ENCODE results near the gene PRRC2A. TPM values are rescaled to one million over a fixed set of nuclear protein-coding genes. Genes with fewer than 3 reads are reported as not detected.

Gene PRRC2A
- polyA plus RNA-seq, 4 donors: 54.6 to 104 (median 74.4) TPM

DNA sequence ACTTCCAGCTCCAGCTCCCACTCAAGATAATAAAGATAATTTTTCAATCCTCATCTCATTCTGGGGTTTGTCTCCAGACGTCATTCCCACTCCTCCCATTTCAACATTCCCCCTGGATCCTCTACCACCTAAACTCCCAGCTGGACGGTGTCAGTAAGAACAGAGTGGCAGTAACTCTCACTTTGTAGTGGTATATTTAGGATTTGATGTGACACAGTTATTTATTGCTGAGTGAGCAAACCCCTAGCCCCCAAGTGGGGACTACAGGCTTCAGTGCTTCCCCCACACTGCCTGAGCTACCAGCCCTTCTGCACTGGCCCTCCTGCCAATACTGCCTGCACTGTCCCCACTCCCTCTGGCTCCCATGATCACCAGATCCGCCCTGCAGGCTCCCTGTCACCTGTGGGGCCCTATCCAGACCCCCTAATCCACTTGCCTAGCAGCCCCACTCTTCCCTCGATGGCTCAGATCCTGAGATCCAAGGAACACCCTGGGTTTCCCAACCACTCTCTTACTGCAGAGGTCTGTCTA is 37.7 kb downstream of the PRRC2A start:
- no peaks in the 10 kb centered on the region for H3K27me3 ChIP-seq (ENCODE audit: control insufficient read depth in 3 of 3, insufficient read depth in 3 of 3, low read length in 3 of 3)
- no peak for FAIRE-seq
- peaks cover 2 to 49% (median 5%) of the 10 kb centered on the region in 3 donors for H3K36me3 ChIP-seq (ENCODE audit: control insufficient read depth in 3 of 3, insufficient read depth in 2 of 3, low read depth in 1 of 3, low read length in 3 of 3)
- peaks cover 8 to 61% (median 19%) of the 10 kb centered on the region in 3 donors for H3K4me1 ChIP-seq (ENCODE audit: control insufficient read depth in 3 of 3, insufficient read depth in 2 of 3, low read depth in 1 of 3, low read length in 2 of 3)
- WGBS, 3 donors: 61 to 71% (median 70%) methylated on average over 4 of the region's 4 CpGs
- H3K9me3 ChIP-seq (ENCODE audit: control insufficient read depth in 2 of 2, insufficient read depth in 1 of 2, low read depth in 1 of 2, low read length in 1 of 2): no peaks in the 10 kb centered on the region
- DNase-seq: no peak
- H3K27ac ChIP-seq (ENCODE audit: low read depth in 1 of 3, low read length in 2 of 3): no peak overlapping the region
- H3K4me3 ChIP-seq (ENCODE audit: low read depth in 1 of 3, low read length in 3 of 3): no peak overlapping the region

DNA sequence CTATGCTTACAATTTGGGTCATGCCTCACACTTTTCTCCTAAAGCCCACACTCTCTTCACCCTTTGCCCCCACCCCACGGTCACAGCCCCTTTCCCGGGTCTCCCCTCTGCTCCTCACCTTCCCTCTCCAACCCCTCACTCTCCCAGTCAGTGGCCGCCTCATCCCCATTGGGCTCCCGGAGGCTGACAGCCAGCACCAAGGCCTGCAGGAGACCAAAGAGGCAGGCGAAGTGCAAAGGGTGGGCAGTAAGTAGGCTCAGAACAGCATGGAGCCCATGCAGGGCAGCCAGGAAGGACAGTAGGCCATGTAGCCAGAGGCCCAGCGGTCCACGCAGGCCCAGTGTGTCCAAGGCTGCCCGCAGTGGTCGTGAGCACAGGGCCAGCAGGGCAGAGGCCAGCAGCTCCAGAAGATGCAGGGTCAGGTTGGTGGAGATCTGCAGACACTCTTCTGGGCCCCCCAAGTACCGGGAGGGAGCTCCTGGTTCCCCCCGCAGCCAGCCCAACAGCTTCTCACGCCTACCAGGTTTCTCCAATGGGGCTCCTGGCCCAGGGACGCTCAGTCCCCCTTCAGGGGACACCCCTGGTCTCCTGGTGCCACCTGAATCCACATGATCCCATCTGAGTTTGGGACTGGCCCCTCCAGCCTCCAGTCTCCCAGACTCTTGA is 38.6 kb downstream of the PRRC2A start:
- DNase-seq: no peak
- H3K27me3 ChIP-seq (ENCODE audit: control insufficient read depth in 3 of 3, insufficient read depth in 3 of 3, low read length in 3 of 3): no peaks in the 10 kb centered on the region
- FAIRE-seq: no peak
- peaks cover 2 to 55% (median 5%) of the 10 kb centered on the region in 3 donors for H3K36me3 ChIP-seq (ENCODE audit: control insufficient read depth in 3 of 3, insufficient read depth in 2 of 3, low read depth in 1 of 3, low read length in 3 of 3)
- peak overlapping the region in 1 of 3 donors; percentile 96 for H3K27ac ChIP-seq (ENCODE audit: low read depth in 1 of 3, low read length in 2 of 3)
- no peaks in the 10 kb centered on the region for H3K9me3 ChIP-seq (ENCODE audit: control insufficient read depth in 2 of 2, insufficient read depth in 1 of 2, low read depth in 1 of 2, low read length in 1 of 2)
- peaks cover 8 to 65% (median 19%) of the 10 kb centered on the region in 3 donors for H3K4me1 ChIP-seq (ENCODE audit: control insufficient read depth in 3 of 3, insufficient read depth in 2 of 3, low read depth in 1 of 3, low read length in 2 of 3)
- WGBS, 3 donors: 53 to 81% (median 74%) methylated on average over 13 of the region's 13 CpGs
- peak overlapping the region; percentile 66 to 90 (median 72) for H3K4me3 ChIP-seq (ENCODE audit: low read depth in 1 of 3, low read length in 3 of 3)

DNA sequence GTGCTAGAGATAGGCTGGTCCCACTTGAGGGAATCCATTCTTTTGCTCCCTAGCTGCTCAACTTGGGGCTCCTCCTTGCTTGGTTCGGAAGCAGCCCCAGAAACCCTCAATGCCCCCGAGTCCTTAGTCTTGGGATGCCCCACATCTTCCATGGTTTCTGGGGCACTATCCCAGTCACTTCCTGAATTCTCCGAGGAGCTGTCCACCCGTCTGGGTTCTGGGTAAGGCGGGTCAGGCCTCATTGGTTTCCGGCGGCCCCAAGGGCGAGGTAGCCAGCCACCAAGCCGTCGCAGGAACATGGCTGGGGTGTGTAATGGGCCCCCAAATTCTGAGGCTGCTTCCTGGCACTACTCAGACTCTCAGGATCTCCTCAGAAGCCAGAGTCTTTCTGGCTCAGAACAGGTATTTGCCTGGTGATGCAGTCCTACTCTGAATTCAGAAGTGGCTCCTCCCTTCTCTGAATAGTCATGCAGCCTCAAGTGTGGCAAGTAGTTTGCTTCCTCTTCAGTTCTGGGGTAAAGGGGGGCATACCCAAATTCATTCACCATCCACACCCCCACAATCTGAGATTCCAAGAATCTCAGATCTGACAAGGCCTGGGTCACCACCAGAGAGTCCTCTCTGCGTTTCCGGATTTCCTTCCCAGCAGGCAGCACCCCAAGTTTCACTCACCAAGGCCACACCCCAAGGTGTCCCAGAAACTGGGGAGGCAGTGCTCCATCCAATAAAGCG is 39.3 kb downstream of the PRRC2A start:
- Histone ChIP-seq H3K27ac (ENCODE audit: low read depth in 1 of 3, low read length in 2 of 3) (peak overlapping the region; percentile 68 to 96 (median 88)), H3K36me3 (ENCODE audit: control insufficient read depth in 3 of 3, insufficient read depth in 2 of 3, low read depth in 1 of 3, low read length in 3 of 3) (peaks cover 2 to 57% (median 5%) of the 10 kb centered on the region in 3 donors), H3K9me3 (ENCODE audit: control insufficient read depth in 2 of 2, insufficient read depth in 1 of 2, low read depth in 1 of 2, low read length in 1 of 2) (no peaks in the 10 kb centered on the region), H3K4me3 (ENCODE audit: low read depth in 1 of 3, low read length in 3 of 3) (peak overlapping the region; percentile 66 to 90 (median 72)), H3K4me1 (ENCODE audit: control insufficient read depth in 3 of 3, insufficient read depth in 2 of 3, low read depth in 1 of 3, low read length in 2 of 3) (peaks cover 8 to 61% (median 19%) of the 10 kb centered on the region in 3 donors), H3K27me3 (ENCODE audit: control insufficient read depth in 3 of 3, insufficient read depth in 3 of 3, low read length in 3 of 3) (no peaks in the 10 kb centered on the region)
- WGBS, 3 donors: 5 to 22% (median 5%) methylated on average over 13 of the region's 13 CpGs
- DNase-seq: peak; percentile 63 to 82
- FAIRE-seq: no peak

DNA sequence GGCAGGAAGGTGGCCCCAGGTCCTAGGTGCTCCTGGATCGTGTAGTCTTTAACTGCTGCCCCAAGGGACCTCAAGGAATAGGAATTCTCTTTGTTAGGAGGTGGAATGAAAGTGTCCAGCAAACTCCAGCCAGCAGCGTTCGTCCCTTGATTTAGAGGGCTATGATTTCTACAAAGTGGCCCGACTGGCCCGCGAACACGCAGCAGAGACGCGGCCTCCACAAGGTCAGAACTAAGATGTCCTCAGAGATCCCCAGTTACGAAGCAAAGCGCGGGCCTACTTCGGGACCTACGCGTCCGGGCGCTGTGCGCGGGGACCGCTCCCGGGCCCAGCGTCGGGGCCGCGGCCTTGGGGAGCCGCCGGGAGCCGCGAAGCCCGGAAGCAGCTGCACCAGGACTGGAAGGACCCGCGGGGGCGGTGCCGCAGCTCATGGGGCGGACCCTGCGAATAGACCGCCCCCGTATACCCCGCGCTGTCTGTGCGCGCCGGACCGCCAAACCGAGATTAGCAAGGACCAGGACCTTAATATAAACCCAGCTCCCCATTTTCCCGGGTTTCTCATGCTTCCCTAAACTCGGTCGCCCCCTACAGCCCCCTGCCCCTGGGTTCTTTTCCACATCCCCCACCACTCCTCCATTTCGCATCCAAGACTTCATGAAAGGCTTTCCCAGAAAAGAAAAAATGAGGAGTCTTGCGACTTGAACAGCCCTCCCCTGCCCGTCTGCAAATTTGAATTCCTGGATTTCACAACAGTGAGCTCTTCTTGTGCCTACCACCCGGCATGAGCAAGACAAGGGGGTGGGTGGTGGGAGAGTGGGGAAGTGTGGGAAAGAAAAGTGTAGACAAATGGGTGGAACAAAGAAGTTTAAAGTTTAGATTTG is 40.1 kb downstream of the PRRC2A start, which contains the start of gene C6orf47:
Gene C6orf47, minus strand, starts transcription at position 398 of the 881 bp plus-strand sequence. CDS start 831 bp downstream, outside the sequence.
- Histone ChIP-seq H3K27me3 (ENCODE audit: control insufficient read depth in 3 of 3, insufficient read depth in 3 of 3, low read length in 3 of 3) (no peaks in the 10 kb centered on the region), H3K36me3 (ENCODE audit: control insufficient read depth in 3 of 3, insufficient read depth in 2 of 3, low read depth in 1 of 3, low read length in 3 of 3) (peaks cover 2 to 56% (median 5%) of the 10 kb centered on the region in 3 donors), H3K4me1 (ENCODE audit: control insufficient read depth in 3 of 3, insufficient read depth in 2 of 3, low read depth in 1 of 3, low read length in 2 of 3) (peaks cover 8 to 53% (median 18%) of the 10 kb centered on the region in 3 donors), H3K4me3 (ENCODE audit: low read depth in 1 of 3, low read length in 3 of 3) (peak within 1 kb of the TSS; percentile 66 to 90 (median 72)), H3K9me3 (ENCODE audit: control insufficient read depth in 2 of 2, insufficient read depth in 1 of 2, low read depth in 1 of 2, low read length in 1 of 2) (no peaks in the 10 kb centered on the region), H3K27ac (ENCODE audit: low read depth in 1 of 3, low read length in 2 of 3) (peak within 1 kb of the TSS; percentile 69 to 96 (median 88))
- FAIRE-seq: no peak
- 0 to 1% (median 1%) methylated on average over 45 to 52 of the region's 52 CpGs for WGBS, 3 donors
- peak; percentile 85 to 91 for DNase-seq

DNA sequence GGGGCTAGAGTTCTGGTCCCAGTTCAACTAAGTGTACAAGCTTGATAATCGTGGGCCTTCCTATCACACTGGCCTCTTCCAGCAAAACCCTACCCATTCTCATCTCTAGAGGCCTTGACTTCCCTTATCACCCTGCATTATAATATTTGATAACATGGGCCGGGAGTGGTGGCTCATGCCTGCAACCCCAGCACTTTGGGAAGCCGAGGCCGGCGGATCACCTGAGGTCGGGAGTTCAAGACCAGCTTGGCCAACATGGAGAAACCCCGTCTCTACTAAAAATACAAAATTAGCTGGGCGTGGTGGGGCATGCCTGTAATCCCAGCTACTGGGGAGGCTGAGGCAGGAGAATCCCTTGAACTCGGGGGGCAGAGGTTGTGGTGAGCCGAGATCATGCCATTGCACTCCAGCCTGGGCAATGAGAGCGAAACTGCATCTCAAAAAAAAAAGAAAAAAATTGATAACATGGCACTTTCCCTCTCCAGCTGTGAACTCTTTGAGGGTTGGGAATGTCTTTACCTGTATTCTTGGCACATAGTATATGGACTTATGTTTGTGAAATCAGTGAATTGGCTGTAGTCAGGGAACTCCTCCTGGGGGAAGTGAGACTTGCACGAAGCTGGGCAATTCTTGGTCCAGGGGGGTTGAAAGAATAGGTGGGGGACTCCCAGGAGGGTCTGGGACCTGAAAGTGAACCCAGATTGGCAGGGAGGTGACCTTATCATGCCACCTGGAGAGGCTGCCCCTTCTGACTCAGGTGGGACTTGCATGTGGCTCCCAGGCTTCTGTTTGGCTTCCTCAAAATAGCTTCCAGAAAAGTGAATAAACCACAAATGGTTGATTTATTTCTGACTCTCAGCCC is 41.0 kb downstream of the PRRC2A start:
- no peak for FAIRE-seq
- DNase-seq: peak in 1 of 2 donors; percentile 43
- Histone ChIP-seq H3K4me1 (ENCODE audit: control insufficient read depth in 3 of 3, insufficient read depth in 2 of 3, low read depth in 1 of 3, low read length in 2 of 3) (peaks cover 3 to 51% (median 15%) of the 10 kb centered on the region in 3 donors), H3K9me3 (ENCODE audit: control insufficient read depth in 2 of 2, insufficient read depth in 1 of 2, low read depth in 1 of 2, low read length in 1 of 2) (no peaks in the 10 kb centered on the region), H3K36me3 (ENCODE audit: control insufficient read depth in 3 of 3, insufficient read depth in 2 of 3, low read depth in 1 of 3, low read length in 3 of 3) (peaks cover 2 to 53% (median 5%) of the 10 kb centered on the region in 3 donors), H3K27ac (ENCODE audit: low read depth in 1 of 3, low read length in 2 of 3) (peak overlapping the region; percentile 69 to 96 (median 88)), H3K4me3 (ENCODE audit: low read depth in 1 of 3, low read length in 3 of 3) (peak overlapping the region in 2 of 3 donors; percentile 66 to 90), H3K27me3 (ENCODE audit: control insufficient read depth in 3 of 3, insufficient read depth in 3 of 3, low read length in 3 of 3) (no peaks in the 10 kb centered on the region)
- WGBS, 3 donors: 46 to 70% (median 63%) methylated on average over 12 of the region's 12 CpGs

DNA sequence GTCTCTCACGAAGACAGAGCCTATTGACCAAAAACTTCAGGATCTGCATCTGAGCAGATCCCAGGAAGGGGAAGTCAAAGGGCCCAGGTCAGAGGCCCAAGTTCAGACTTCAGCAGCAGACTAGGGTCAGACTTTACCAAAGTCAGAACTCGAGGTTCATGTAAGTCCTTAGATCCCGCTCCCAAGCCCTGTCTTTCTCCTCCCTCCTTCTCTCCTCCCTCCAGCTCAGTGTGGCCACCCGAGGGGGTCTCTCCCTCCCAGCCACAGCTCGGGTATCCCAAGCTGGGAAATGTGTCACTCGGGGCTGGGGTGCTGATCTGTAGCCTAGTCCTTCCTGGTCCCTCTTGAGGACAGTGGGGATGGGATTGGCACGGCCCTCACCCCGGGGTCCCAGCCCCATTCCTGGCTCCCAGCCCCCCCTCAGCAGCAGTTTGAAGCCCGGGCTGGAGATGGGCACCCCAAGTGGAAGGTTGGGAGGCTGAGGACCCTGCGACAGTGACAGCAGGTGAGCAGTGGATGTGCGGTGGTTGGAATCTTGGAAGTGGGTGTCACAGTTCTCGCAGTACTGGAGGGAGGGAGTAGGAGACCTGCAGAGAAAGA is 41.7 kb downstream of the PRRC2A start:
- DNase-seq (no peak), FAIRE-seq (no peak)
- 84 to 87% (median 85%) methylated on average over 12 of the region's 12 CpGs for WGBS, 3 donors
- Histone ChIP-seq H3K36me3 (ENCODE audit: control insufficient read depth in 3 of 3, insufficient read depth in 2 of 3, low read depth in 1 of 3, low read length in 3 of 3) (peaks cover 2 to 55% (median 5%) of the 10 kb centered on the region in 3 donors), H3K4me1 (ENCODE audit: control insufficient read depth in 3 of 3, insufficient read depth in 2 of 3, low read depth in 1 of 3, low read length in 2 of 3) (peaks cover 3 to 57% (median 18%) of the 10 kb centered on the region in 3 donors), H3K27ac (ENCODE audit: low read depth in 1 of 3, low read length in 2 of 3) (peak overlapping the region; percentile 24 to 94 (median 27)), H3K4me3 (ENCODE audit: low read depth in 1 of 3, low read length in 3 of 3) (peak overlapping the region in 2 of 3 donors; percentile 9 to 61), H3K27me3 (ENCODE audit: control insufficient read depth in 3 of 3, insufficient read depth in 3 of 3, low read length in 3 of 3) (no peaks in the 10 kb centered on the region), H3K9me3 (ENCODE audit: control insufficient read depth in 2 of 2, insufficient read depth in 1 of 2, low read depth in 1 of 2, low read length in 1 of 2) (no peaks in the 10 kb centered on the region)

All from small intestine (tissue), 7 donors.